Measurements from ENCODE around the gene PKNOX1.

GRCh38 chr21:43012596-43012995, 38.2 kb downstream of the PKNOX1 start:
- TF ChIP-seq POLR2A (IDR thresholded peaks at IDR 0.05) = no peak
- TF ChIP-seq POLR2AphosphoS5 (IDR thresholded peaks at IDR 0.05; ENCODE audit: insufficient read depth in 1 of 2, low read depth in 1 of 2) = no peak

Measured in vagina (tissue), 2 donors.